Erythroblast (primary cell): ENCODE measurements around the gene EPGN.
A peak's percentile ranks its signal among the peaks of the same experiment; 100 is the strongest.

Experiments used
- DNase-seq, 2 experiments: peaks; one replicate each; lab custom pipeline; 2025; lab: John Stamatoyannopoulos, UW
- GATA1 ChIP-seq: IDR thresholded peaks from 2 replicates; pipeline ENCODE4 v1.6.1; 2011; ENCODE audit warnings: low read depth, mild to moderate bottlenecking, control low read depth, low read length, moderate library complexity
- POLR2A ChIP-seq: IDR thresholded peaks from 2 replicates; pipeline ENCODE4 v1.6.1; 2011; ENCODE audit warnings: mild to moderate bottlenecking, low read length

EPGN gene

GRCh38 chr4:74317616-74318246 lies 9.5 kb downstream of the EPGN start:
- TF ChIP-seq GATA1: no peak
- TF ChIP-seq POLR2A: no peak
- DNase-seq: peak in 1 of 2 experiments; percentile 66

- no peak for TF ChIP-seq POLR2A
- no peak for TF ChIP-seq GATA1
- no peak for DNase-seq
Measured at GRCh38 chr4:74318276-74318675, 10.0 kb downstream of the EPGN start.

- DNase-seq: no peak
- TF ChIP-seq POLR2A: no peak
- no peak for TF ChIP-seq GATA1
Measured at GRCh38 chr4:74319470-74319869, 11.2 kb downstream of the EPGN start.

- DNase-seq: peak; percentile 60 to 67
- TF ChIP-seq POLR2A (no peak), GATA1 (no peak)
Measured at GRCh38 chr4:74320559-74321118, 12.4 kb downstream of the EPGN start.

GRCh38 chr4:74322301-74322700 lies 14.0 kb downstream of the EPGN start:
- TF ChIP-seq GATA1 (no peak), POLR2A (no peak)
- DNase-seq: no peak

- no peak for TF ChIP-seq GATA1
- TF ChIP-seq POLR2A: no peak
- DNase-seq: peak in 1 of 2 experiments; percentile 7
Measured at GRCh38 chr4:74323663-74324062, 15.4 kb downstream of the EPGN start.

GRCh38 chr4:74324262-74324661 lies 16.0 kb downstream of the EPGN start:
- no peak for DNase-seq

GRCh38 chr4:74325886-74326285 lies 17.6 kb downstream of the EPGN start:
- no peak for DNase-seq
- TF ChIP-seq POLR2A (no peak), GATA1 (no peak)

More at GRCh38 chr4:74324262-74324661, 16.0 kb downstream of the EPGN start:
- no peak for TF ChIP-seq GATA1
- no peak for TF ChIP-seq POLR2A

- DNase-seq: no peak
- TF ChIP-seq POLR2A (no peak), GATA1 (no peak)
Measured at GRCh38 chr4:74327762-74328161, 19.5 kb downstream of the EPGN start.

- no peak for DNase-seq
- TF ChIP-seq GATA1 (no peak), POLR2A (no peak)
Measured at GRCh38 chr4:74328501-74328900, 20.2 kb downstream of the EPGN start.

- no peak for DNase-seq
- no peak for TF ChIP-seq POLR2A
- TF ChIP-seq GATA1: no peak
Measured at GRCh38 chr4:74329307-74329706, 21.0 kb downstream of the EPGN start.

- TF ChIP-seq POLR2A (peak; percentile 53), GATA1 (no peak)
- DNase-seq: peak; percentile 25 to 43
Measured at GRCh38 chr4:74330295-74330750, 22.1 kb downstream of the EPGN start.

- no peak for DNase-seq
- TF ChIP-seq GATA1 (no peak), POLR2A (no peak)
Measured at GRCh38 chr4:74331252-74331651, 23.0 kb downstream of the EPGN start.

GRCh38 chr4:74331944-74332343 lies 23.7 kb downstream of the EPGN start:
- no peak for DNase-seq
- TF ChIP-seq POLR2A (no peak), GATA1 (no peak)
